Activated naive CD4-positive, alpha-beta T cell treated with anti-CD3 and anti-CD28 coated beads for 36 hours (primary cell): ENCODE measurements around the gene NRF1. TPM values are rescaled to one million over a fixed set of nuclear protein-coding genes. Genes with fewer than 3 reads are reported as not detected.

Experiments
- CTCF ChIA-PET: fragments of 350-600 bp; sonication (Branson Sonifier 250); formaldehyde crosslinking; loops from one replicate; lab custom pipeline; 2021; ENCODE audit warnings: antibody characterized with exemption; lab: Charles Lee
- DNase-seq: peaks from one replicate; pipeline ENCODE4 v3.0.0-alpha.2; 2020
- H3K27ac Mint-ChIP-seq: one replicate; pipeline ENCODE4 v1.8.0; 2021; ENCODE audit warnings: mild to moderate bottlenecking, mixed read lengths
- H3K27me3 Mint-ChIP-seq: one replicate; pipeline ENCODE4 v1.8.0; 2021; ENCODE audit warnings: low read depth, mixed read lengths
- H3K36me3 Mint-ChIP-seq: one replicate; pipeline ENCODE4 v1.8.0; 2021; ENCODE audit warnings: low read depth, mixed read lengths
- H3K4me1 Mint-ChIP-seq: one replicate; pipeline ENCODE4 v1.8.0; 2021; ENCODE audit warnings: low read depth, mixed read lengths
- H3K4me3 Mint-ChIP-seq: one replicate; pipeline ENCODE4 v1.8.0; 2021; ENCODE audit warnings: mild to moderate bottlenecking, moderate library complexity, mixed read lengths
- H3K9me3 Mint-ChIP-seq: one replicate; pipeline ENCODE4 v1.8.0; 2021; ENCODE audit warnings: mixed read lengths
- intact Hi-C: fragments of 100-400 bp; cut with micrococcal nuclease; formaldehyde crosslinking; loops from one replicate; pipeline ENCODE4 v1.15.1; 2023
- total RNA-seq, 2 experiments: library from RNA; stranded (reverse); gene quantifications; one replicate each; pipeline ENCODE4 v1.2.3, GENCODE V29; 2021

The NRF1 gene
- total RNA-seq, 2 experiments from 2014 or later, result 18.5 to 21.5 TPM

DNA sequence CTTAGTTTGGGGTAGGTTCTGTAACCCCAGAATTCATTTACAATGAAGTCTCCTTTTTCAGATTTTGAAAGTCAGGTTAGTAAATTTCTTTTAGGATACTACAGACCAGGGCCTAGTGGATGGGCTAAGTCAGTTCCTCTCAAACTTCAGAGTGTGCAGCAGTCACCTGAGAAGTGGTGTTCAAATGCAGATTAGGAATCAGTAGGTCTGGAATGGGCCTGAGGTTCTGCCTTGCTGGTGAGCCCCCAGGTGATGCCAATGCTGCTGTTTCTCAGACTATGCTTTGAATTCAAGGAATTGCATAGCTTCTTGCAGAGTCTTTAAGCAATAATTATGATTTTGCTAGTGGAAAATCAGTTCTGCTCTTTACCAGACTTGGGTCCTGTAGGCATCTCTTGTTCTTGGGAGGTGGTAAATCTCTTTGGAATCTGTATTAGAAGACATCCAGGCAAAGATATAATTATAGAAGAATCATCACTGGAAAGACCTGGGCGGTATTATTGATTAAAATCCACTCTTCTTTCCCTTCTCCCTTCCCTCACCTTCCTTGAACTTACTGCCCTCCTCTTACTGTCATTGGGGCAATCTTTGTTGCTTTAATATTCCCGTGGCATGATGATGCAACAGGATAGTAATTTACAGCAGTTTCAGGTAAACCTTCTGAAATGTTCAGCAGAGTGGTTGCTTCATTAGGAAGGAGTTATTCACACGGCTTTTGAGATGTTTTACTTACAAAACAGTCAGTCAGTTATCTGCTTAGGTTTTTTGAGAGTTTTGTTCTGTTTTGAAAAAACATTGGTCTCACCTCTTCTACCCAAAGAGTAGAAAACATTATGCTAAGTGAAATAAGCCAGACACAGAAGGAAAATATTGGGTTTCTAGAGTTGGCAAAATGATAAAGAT is 87.2 kb downstream of the NRF1 start:
- peak overlapping the region; percentile 90 for H3K27ac Mint-ChIP-seq
- no peaks in the 10 kb centered on the region for H3K27me3 Mint-ChIP-seq
- H3K4me3 Mint-ChIP-seq, result no peak overlapping the region
- no peak for DNase-seq
- H3K4me1 Mint-ChIP-seq, result peaks cover 8% of the 10 kb centered on the region
- CTCF ChIA-PET, result interaction anchor here (0.7 to 1.0 kb wide), 2 partner anchors 22 to 603 kb away, joined by 3 read pairs; no protein-coding TSS in a partner anchor
- peaks cover 4% of the 10 kb centered on the region for H3K36me3 Mint-ChIP-seq
- H3K9me3 Mint-ChIP-seq, result no peaks in the 10 kb centered on the region
- intact Hi-C loops, result no loop called here

DNA sequence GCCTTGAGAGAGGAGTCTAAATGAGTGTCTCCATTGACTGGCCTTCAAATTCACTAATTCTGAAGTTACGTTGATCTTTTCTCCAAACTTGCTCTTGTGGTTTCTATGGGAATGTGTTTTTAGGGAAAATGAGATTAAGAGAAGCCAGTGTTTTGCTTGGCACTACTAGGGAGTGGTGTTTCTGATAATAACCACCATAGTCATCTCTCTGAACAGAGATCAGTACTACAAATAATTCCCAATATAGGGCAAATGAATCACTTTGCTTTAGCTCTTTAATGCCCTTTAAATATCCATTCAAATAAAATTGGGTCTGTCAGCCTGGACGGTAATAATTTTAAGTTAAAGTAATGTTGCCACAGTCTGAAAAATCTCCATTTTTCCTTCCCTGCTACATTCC is 90.8 kb downstream of the NRF1 start:
- H3K9me3 Mint-ChIP-seq, result no peaks in the 10 kb centered on the region
- H3K27me3 Mint-ChIP-seq, result no peaks in the 10 kb centered on the region
- H3K27ac Mint-ChIP-seq, result no peak overlapping the region
- CTCF ChIA-PET, result no interaction called here
- H3K4me1 Mint-ChIP-seq, result peaks cover 11% of the 10 kb centered on the region
- peaks cover 11% of the 10 kb centered on the region for H3K36me3 Mint-ChIP-seq
- no peak for DNase-seq
- H3K4me3 Mint-ChIP-seq, result no peak overlapping the region
- intact Hi-C loops, result no loop called here

DNA sequence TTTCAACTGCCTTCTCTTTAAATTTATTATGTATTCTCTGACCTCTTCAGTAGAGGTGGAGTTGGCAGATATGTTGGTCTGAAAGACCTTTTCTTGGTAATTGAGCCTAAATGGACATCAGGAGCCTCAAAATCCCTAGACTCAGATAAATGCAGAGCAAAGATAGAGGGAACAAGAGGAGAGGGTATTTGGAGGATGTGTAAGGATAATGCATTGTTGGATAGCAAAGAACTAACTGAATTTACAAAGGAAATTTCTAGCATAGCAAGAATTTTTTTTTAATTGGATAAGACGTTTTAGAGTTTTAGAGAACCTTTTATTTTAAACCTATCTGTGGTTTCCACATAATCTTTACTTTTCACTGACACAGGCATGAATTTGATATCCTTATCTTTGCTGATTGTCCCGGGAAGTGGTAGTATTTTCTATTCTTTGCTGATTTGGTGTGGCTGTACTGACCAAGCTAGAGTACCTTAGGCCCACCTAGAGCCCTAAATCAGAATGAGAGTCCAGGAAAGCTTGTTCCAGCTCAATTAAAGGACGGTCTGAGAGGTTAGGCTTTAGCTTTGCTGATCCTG is 91.3 kb downstream of the NRF1 start:
- Mint-ChIP-seq H3K4me1 (peaks cover 14% of the 10 kb centered on the region), H3K27me3 (no peaks in the 10 kb centered on the region), H3K27ac (no peak overlapping the region), H3K9me3 (no peaks in the 10 kb centered on the region), H3K4me3 (no peak overlapping the region), H3K36me3 (peaks cover 11% of the 10 kb centered on the region)
- CTCF ChIA-PET, result interaction anchor here (0.7 kb wide), 1 partner anchor 41 kb away, joined by 5 read pairs; no protein-coding TSS in a partner anchor
- no peak for DNase-seq
- intact Hi-C loops, result no loop called here

DNA sequence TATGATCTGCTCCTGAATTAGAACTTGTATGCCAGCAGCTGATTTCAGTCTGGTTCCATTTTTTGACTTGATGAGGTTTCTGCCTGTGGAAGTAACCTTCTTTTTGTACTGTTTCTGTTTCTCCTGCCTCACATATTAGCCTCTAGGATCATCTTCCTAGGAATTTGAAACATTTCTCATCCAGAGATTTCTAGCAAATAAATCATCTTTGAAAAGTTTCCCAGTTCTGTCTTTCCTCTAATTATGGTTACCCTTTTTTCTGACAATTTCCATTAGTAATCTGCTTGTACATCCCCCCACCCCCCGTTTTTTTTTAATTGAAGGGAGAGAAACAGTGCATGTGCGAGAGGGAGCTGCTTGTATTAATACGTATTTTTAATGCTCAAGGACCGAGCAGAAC is 92.2 kb downstream of the NRF1 start:
- no peak overlapping the region for H3K27ac Mint-ChIP-seq
- CTCF ChIA-PET, result interaction anchor here (0.6 to 0.7 kb wide), 2 partner anchors 42 to 193 kb away, joined by 4 to 5 read pairs; no protein-coding TSS in a partner anchor
- H3K36me3 Mint-ChIP-seq, result peaks cover 10% of the 10 kb centered on the region
- H3K4me3 Mint-ChIP-seq, result no peak overlapping the region
- DNase-seq, result no peak
- H3K4me1 Mint-ChIP-seq, result peaks cover 13% of the 10 kb centered on the region
- H3K9me3 Mint-ChIP-seq, result no peaks in the 10 kb centered on the region
- no peaks in the 10 kb centered on the region for H3K27me3 Mint-ChIP-seq
- intact Hi-C loops, result no loop called here

DNA sequence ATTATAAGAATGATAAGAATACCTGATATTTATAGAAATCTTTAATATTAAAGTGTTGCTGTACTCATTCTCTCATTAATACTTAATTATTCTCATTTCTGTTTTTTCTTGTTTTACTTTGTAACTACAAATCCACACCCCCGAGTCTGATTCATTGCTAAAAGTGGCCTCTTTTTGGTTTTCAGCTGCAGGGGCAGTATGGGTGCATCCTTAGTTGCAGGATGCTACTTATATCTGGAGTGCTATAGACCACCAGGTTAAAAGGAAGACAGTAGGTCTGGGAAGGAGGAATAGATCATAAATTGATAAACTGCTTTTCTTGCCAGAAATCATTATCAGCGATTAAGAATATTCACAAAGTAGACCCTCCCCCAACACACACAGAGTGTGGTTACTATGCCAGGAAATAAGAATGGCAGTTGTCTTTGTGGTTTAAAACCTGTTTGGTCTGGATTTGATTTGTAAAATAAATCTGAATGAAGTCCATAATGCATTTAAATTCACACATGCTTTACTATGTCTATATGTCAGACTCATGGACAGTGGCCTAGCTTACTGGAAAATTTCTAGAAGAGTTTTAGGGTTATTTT is 96.5 kb downstream of the NRF1 start:
- Mint-ChIP-seq H3K4me1 (peaks cover 7% of the 10 kb centered on the region), H3K36me3 (peaks cover 26% of the 10 kb centered on the region), H3K9me3 (no peaks in the 10 kb centered on the region), H3K27me3 (no peaks in the 10 kb centered on the region), H3K27ac (no peak overlapping the region), H3K4me3 (no peak overlapping the region)
- intact Hi-C loops, result no loop called here
- CTCF ChIA-PET, result interaction anchor here (0.7 kb wide), 1 partner anchor 115 kb away, joined by 3 read pairs; no protein-coding TSS in a partner anchor
- DNase-seq, result no peak

DNA sequence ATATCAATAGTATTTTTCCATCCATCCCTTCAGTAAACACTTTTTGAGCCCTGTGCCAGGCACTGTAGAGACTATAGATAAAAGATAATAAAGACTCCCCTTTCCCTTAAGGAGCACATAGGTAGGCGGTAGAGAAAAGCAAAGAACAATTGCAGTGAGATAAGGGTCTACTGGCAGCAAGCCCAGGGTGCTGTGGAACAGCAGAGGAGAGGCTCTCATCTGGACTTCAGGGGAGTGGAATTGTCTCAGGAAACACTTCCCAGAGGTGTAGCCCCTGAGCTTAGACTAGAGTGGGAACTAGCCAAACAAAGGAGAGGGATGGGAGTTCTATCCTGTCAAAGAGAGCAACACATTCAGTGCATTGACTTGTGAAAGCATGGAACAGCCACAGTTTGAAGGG is 102.0 kb downstream of the NRF1 start:
- H3K36me3 Mint-ChIP-seq, result peaks cover 22% of the 10 kb centered on the region
- intact Hi-C loops, result no loop called here
- DNase-seq, result no peak
- CTCF ChIA-PET, result interaction anchor here (1.2 kb wide), 1 partner anchor 117 kb away, joined by 6 read pairs; no protein-coding TSS in a partner anchor
- H3K4me1 Mint-ChIP-seq, result no peaks in the 10 kb centered on the region
- H3K4me3 Mint-ChIP-seq, result no peak overlapping the region
- no peak overlapping the region for H3K27ac Mint-ChIP-seq
- H3K27me3 Mint-ChIP-seq, result no peaks in the 10 kb centered on the region
- no peaks in the 10 kb centered on the region for H3K9me3 Mint-ChIP-seq

DNA sequence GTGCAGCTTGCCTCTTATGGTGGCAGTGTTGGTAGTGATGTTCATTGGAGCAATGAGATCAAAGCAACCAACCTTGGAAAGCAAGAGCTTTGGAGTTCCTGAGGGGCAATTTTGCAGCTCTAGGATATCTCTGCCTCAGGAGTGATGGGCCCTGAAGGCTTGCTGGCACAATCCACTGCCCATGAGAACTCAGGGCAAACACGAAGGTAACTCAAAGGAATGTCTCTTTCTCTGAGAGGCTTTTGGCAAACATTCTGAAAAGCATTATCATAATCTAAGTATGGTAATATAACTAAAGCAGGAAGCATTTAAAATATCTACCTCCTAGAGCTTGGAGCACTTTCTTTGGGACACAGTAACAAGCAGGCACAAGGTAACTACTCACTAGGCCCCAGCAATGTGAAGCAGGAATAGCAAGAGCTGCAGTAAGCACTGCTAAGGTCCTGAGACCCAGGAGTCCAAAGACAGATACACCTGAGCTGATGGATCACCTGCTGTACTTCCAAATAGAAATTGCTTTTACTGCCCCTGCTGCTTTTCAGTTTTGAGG is 103.1 kb downstream of the NRF1 start:
- Mint-ChIP-seq H3K4me3 (no peak overlapping the region), H3K9me3 (no peaks in the 10 kb centered on the region), H3K36me3 (peaks cover 24% of the 10 kb centered on the region), H3K4me1 (no peaks in the 10 kb centered on the region), H3K27me3 (no peaks in the 10 kb centered on the region), H3K27ac (no peak overlapping the region)
- CTCF ChIA-PET, result interaction anchor here (0.6 to 1.2 kb wide), 3 partner anchors 22 to 115 kb away, joined by 3 to 6 read pairs (median 3); no protein-coding TSS in a partner anchor
- intact Hi-C loops, result no loop called here
- DNase-seq, result no peak

DNA sequence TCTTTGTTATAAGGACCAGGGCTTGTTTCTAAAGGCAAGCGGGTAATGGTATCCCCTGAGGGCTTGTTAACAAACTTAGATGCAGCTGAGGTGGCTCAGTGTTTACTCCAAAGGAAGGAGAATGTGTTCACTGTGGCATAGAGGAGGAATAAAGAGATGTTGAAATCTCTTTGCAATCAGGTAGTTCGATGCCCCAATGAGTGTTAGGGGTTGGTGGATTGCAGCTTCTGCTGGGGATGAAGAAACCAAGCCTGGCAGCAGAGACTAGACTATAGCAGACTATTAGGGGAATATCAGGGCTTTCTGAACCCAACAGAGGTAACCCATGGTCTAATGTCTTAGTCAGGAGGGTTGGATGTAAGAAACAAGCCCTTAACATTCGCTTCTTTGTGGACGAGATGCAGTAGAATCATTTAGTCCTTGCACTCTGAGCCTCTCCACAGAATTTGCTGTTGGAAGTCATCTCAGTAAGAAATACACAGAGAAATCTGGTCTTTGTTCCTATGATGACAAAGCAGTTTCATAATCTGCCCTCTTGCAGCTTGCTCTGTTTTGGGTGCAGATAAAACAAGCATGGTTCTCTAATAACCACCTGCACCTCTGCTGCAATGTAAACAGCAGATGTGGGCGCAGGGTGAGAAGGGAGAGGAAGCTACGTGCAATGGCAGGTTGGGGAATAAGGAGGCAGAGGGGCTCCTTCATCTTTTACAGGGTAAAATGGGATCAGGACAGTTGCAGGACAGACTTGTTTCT is 108.6 kb downstream of the NRF1 start:
- Mint-ChIP-seq H3K36me3 (peaks cover 18% of the 10 kb centered on the region), H3K9me3 (no peaks in the 10 kb centered on the region), H3K4me3 (no peak overlapping the region), H3K27me3 (no peaks in the 10 kb centered on the region), H3K27ac (no peak overlapping the region), H3K4me1 (no peaks in the 10 kb centered on the region)
- intact Hi-C loops, result no loop called here
- DNase-seq, result no peak
- CTCF ChIA-PET, result interaction anchor here (0.6 to 1.0 kb wide), 2 partner anchors 22 to 73 kb away, joined by 3 read pairs; no protein-coding TSS in a partner anchor

DNA sequence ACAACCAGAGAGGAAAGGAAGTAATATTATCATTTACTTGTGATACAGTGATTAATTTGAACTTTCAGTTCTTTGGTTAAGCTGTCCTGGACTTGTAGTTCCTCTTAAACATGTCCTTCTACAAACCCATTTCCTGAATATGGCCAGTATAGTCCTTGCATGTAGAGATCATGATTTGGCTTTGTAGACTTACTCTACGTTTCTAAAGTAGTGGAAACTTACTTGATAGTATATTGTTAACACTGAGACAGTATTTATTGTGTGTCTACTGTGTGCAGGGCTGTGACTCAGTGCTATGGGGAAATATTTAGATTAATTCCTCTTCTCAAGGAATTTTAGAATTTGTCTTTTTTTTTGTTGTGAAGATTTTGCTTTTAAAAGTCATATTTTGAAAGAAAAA is 109.5 kb downstream of the NRF1 start:
- CTCF ChIA-PET, result interaction anchor here (0.5 to 1.0 kb wide), 2 partner anchors 22 to 723 kb away, joined by 3 read pairs; no protein-coding TSS in a partner anchor
- no peak overlapping the region for H3K27ac Mint-ChIP-seq
- H3K27me3 Mint-ChIP-seq, result no peaks in the 10 kb centered on the region
- no peak for DNase-seq
- intact Hi-C loops, result no loop called here
- H3K9me3 Mint-ChIP-seq, result no peaks in the 10 kb centered on the region
- H3K4me1 Mint-ChIP-seq, result no peaks in the 10 kb centered on the region
- peaks cover 18% of the 10 kb centered on the region for H3K36me3 Mint-ChIP-seq
- no peak overlapping the region for H3K4me3 Mint-ChIP-seq

DNA sequence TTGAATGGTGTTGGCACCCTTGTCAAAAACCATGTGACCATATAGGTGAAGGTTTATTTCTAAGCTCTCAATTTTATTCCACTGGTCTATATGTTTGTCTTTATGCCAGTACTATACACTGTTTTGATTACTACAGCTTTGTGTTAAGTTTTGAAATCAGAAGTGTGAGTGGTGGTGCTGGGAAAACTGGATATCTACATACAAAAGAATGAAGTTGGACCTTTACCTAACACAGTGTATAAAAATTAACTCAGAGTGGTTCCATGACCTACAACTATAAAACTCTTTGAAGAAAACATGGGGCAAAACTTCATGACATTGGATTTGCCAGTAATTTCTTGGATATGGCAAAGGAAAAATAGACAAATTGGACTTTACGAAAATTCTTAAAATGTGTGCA is 112.2 kb downstream of the NRF1 start:
- intact Hi-C loops, result no loop called here
- H3K36me3 Mint-ChIP-seq, result peaks cover 20% of the 10 kb centered on the region
- CTCF ChIA-PET, result interaction anchor here (0.6 kb wide), 1 partner anchor 267 kb away, joined by 3 read pairs; no protein-coding TSS in a partner anchor
- no peak overlapping the region for H3K27ac Mint-ChIP-seq
- no peak overlapping the region for H3K4me3 Mint-ChIP-seq
- no peaks in the 10 kb centered on the region for H3K27me3 Mint-ChIP-seq
- no peak for DNase-seq
- H3K9me3 Mint-ChIP-seq, result no peaks in the 10 kb centered on the region
- H3K4me1 Mint-ChIP-seq, result no peaks in the 10 kb centered on the region

DNA sequence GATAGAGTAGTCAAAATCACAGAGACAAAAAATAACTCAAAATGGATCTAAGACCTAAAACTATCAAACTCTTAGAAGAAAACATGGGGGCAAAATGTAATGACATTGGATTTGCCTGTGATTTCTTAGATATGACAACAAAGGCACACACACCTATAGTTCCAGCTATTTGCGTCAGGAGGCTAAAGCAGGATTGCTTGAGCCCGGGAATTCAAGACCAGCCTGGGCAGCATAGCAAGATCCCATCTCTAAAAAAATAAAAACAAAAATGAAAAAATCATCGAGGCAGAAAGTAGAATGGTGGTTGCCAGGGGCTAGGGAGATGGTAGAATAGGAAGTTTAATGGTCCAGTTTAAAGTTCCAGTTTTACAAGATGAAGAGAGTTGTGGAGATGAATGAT is 113.3 kb downstream of the NRF1 start:
- no peak for DNase-seq
- Mint-ChIP-seq H3K9me3 (no peaks in the 10 kb centered on the region), H3K27ac (no peak overlapping the region), H3K36me3 (peaks cover 17% of the 10 kb centered on the region), H3K4me3 (no peak overlapping the region), H3K27me3 (no peaks in the 10 kb centered on the region), H3K4me1 (no peaks in the 10 kb centered on the region)
- CTCF ChIA-PET, result no interaction called here
- intact Hi-C loops, result no loop called here
